Measurements from ENCODE around the gene EFCAB5. TPM values are rescaled to one million over a fixed set of nuclear protein-coding genes. Genes with fewer than 3 reads are reported as not detected.

Gene EFCAB5
- total and polyA plus RNA-seq, 10 of the 15 experiments (the other 5 are each of a cell fraction or from before 2014, with no cell fraction given) = 0.39 to 2.6 (median 1.0) TPM

GRCh38 chr17:29929533-29930408 is 11.7 kb upstream of the EFCAB5 start, which contains the start of gene SSH2 (continued):
- TF ChIP-seq RELA (IDR thresholded peaks at IDR 0.05; ENCODE audit: borderline replicate concordance, partially characterized antibody) = peak; percentile 41
- TF ChIP-seq SP1 (IDR thresholded peaks at IDR 0.05; ENCODE audit: low read depth, low read length) = no peak
- TF ChIP-seq ZBTB11 (CRISPR knock-in tag; IDR thresholded peaks at IDR 0.05) = no peak
- TF ChIP-seq, protein P1, sequence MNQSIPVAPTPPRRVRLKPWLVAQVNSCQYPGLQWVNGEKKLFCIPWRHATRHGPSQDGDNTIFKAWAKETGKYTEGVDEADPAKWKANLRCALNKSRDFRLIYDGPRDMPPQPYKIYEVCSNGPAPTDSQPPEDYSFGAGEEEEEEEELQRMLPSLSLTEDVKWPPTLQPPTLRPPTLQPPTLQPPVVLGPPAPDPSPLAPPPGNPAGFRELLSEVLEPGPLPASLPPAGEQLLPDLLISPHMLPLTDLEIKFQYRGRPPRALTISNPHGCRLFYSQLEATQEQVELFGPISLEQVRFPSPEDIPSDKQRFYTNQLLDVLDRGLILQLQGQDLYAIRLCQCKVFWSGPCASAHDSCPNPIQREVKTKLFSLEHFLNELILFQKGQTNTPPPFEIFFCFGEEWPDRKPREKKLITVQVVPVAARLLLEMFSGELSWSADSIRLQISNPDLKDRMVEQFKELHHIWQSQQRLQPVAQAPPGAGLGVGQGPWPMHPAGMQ (IDR thresholded peaks at IDR 0.05; ENCODE audit: borderline replicate concordance) = no peak
- TF ChIP-seq, protein P2, sequence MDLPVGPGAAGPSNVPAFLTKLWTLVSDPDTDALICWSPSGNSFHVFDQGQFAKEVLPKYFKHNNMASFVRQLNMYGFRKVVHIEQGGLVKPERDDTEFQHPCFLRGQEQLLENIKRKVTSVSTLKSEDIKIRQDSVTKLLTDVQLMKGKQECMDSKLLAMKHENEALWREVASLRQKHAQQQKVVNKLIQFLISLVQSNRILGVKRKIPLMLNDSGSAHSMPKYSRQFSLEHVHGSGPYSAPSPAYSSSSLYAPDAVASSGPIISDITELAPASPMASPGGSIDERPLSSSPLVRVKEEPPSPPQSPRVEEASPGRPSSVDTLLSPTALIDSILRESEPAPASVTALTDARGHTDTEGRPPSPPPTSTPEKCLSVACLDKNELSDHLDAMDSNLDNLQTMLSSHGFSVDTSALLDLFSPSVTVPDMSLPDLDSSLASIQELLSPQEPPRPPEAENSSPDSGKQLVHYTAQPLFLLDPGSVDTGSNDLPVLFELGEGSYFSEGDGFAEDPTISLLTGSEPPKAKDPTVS (IDR thresholded peaks at IDR 0.05; ENCODE audit: low read depth, low read length) = no peak
- TF ChIP-seq ZNF274 (IDR thresholded peaks at IDR 0.05; ENCODE audit: insufficient read depth, insufficient read length) = no peak
- 0 out of 2 replicates have a peak, but pooled peaks have one; percentile 5 for TF ChIP-seq BCL11A (IDR thresholded peaks at IDR 0.05; ENCODE audit: low read depth, low read length)
- TF ChIP-seq JUND (IDR thresholded peaks at IDR 0.05; ENCODE audit: low read depth, low read length) = peak; percentile 58; the same call in 1 of the 2 replicates
- TF ChIP-seq MEF2A (IDR thresholded peaks at IDR 0.05; ENCODE audit: insufficient read depth, low read depth, low read length) = 0 out of 2 replicates have a peak, but pooled peaks have one; percentile 13
- no peak for TF ChIP-seq NFYA (IDR thresholded peaks at IDR 0.05; ENCODE audit: borderline replicate concordance, low read depth, low read length)
- peak; percentile 62; the same call in 1 of the 2 replicates for TF ChIP-seq SPI1 (IDR thresholded peaks at IDR 0.05; ENCODE audit: borderline replicate concordance, insufficient read depth, low read depth, low read length)
- TF ChIP-seq TARDBP (IDR thresholded peaks at IDR 0.05; ENCODE audit: borderline replicate concordance) = no peak
- 0 out of 2 replicates have a peak, but pooled peaks have one; percentile 2 for TF ChIP-seq CREB1 (IDR thresholded peaks at IDR 0.05; ENCODE audit: low read depth)
- TF ChIP-seq ZBED1 (IDR thresholded peaks at IDR 0.05; ENCODE audit: borderline replicate concordance) = no peak
- peak; percentile 59 for TF ChIP-seq RELB (IDR thresholded peaks at IDR 0.05; ENCODE audit: low read depth)
- peak; percentile 61 for TF ChIP-seq HDGF (IDR thresholded peaks at IDR 0.05)
- TF ChIP-seq CBX5 (IDR thresholded peaks at IDR 0.05; ENCODE audit: low read depth) = no peak
- TF ChIP-seq HDAC2 (IDR thresholded peaks at IDR 0.05) = no peak
- no peak for TF ChIP-seq EP300 (IDR thresholded peaks at IDR 0.05; ENCODE audit: borderline replicate concordance in 1 of 2, control insufficient read depth in 1 of 2, low read depth in 2 of 2, low read length in 2 of 2)

Data from GM12878 (cell line).